ENCODE data around the gene KCTD2.

Gene KCTD2

GRCh38 chr17:75103601-75104554, 56.9 kb downstream of the KCTD2 start:
- DNase-seq: no peak

- peak; percentile 36 for DNase-seq
Observed at GRCh38 chr17:75105126-75106080, 58.4 kb downstream of the KCTD2 start.

- DNase-seq: no peak
Observed at GRCh38 chr17:75108193-75108592, 61.2 kb downstream of the KCTD2 start.

- DNase-seq: no peak
Observed at GRCh38 chr17:75109046-75109406, 62.0 kb downstream of the KCTD2 start.

- peak; percentile 93 for DNase-seq
Observed at GRCh38 chr17:75109407-75110233, 62.6 kb downstream of the KCTD2 start, which contains the start of gene ARMC7. Gene ARMC7, plus strand, starts transcription at chr17:75109969. Its CDS starts 320 bp downstream, at chr17:75110289.

GRCh38 chr17:75110234-75110937, 63.4 kb downstream of the KCTD2 start:
- no peak for DNase-seq

GRCh38 chr17:75111777-75112335, 64.8 kb downstream of the KCTD2 start:
- DNase-seq: no peak

- DNase-seq: peak; percentile 94
Observed at GRCh38 chr17:75113798-75114551, 67.0 kb downstream of the KCTD2 start.

GRCh38 chr17:75114552-75115314, 67.7 kb downstream of the KCTD2 start:
- DNase-seq: no peak

All from stimulated activated CD4-positive, alpha-beta T cell treated with anti-CD3 and anti-CD28 coated beads, Interleukin-4, amount 100 ng/mL, for 24 hours (primary cell).